Subcutaneous adipose tissue (tissue), 4 donors: ENCODE measurements around the gene TACSTD2. TPM values are rescaled to one million over a fixed set of nuclear protein-coding genes. Genes with fewer than 3 reads are reported as not detected.

ENCODE experiments used
- CTCF ChIP-seq: fragments of 450-650 bp; IDR thresholded peaks from one replicate; pipeline ENCODE4 v1.5.1; 2016; ENCODE audit warnings: low read depth, mild to moderate bottlenecking, control low read depth, antibody characterized with exemption, moderate library complexity
- total RNA-seq, 4 donors: library from RNA; depleted of rRNA; stranded (reverse); fragments of >200 nt; gene quantifications; one replicate each; pipeline ENCODE4 v1.1.0, GENCODE V29; 2016

Gene TACSTD2
- total RNA-seq, 4 donors from 2014 or later = 0.51 to 2.1 (median 0.94) TPM

- no peak for TF ChIP-seq CTCF
Measured at GRCh38 chr1:58539553-58539952, 37.5 kb downstream of the TACSTD2 start.

- no peak for TF ChIP-seq CTCF
Measured at GRCh38 chr1:58538821-58539220, 38.2 kb downstream of the TACSTD2 start.

- TF ChIP-seq CTCF = no peak
Measured at GRCh38 chr1:58529284-58529683, 47.8 kb downstream of the TACSTD2 start.

GRCh38 chr1:58528518-58528917 lies 48.5 kb downstream of the TACSTD2 start:
- no peak for TF ChIP-seq CTCF

Other genes starting within 250 kb of the TACSTD2 start
- 10 to 100 TPM; 18.3 to 25.6 (median 19.4) TPM for gene OMA1, start 30.5 kb downstream of the TACSTD2 start, total RNA-seq
- 10 to 100 TPM; 30.9 to 42.2 (median 38.0) TPM for gene MYSM1, start 122.8 kb upstream of the TACSTD2 start, total RNA-seq
- 100 to 1,000 TPM in 1 of 4 donors, 10 to 100 TPM in 3; 64.2 to 121 (median 85.9) TPM for gene JUN, start 206.8 kb upstream of the TACSTD2 start, total RNA-seq